SK-N-SH (cell line): Measurements from ENCODE around the gene SORBS1. TPM values are rescaled to one million over a fixed set of nuclear protein-coding genes. Genes with fewer than 3 reads are reported as not detected.

ENCODE experiments used
- CTCF ChIA-PET: fragments of 300-600, 350-600 bp; formaldehyde crosslinking; extraction: SDS; loops from one replicate; lab custom pipeline; 2021; lab: Yijun Ruan, JAX
- POLR2A ChIA-PET: fragments of 350-600 bp; sonication (Branson Sonifier 250); formaldehyde crosslinking; extraction: SDS; loops from one replicate; lab custom pipeline; 2020; ENCODE audit warnings: antibody characterized with exemption, inconsistent platforms; lab: Yijun Ruan, JAX
- DNase-seq: peaks from one replicate; pipeline ENCODE4 v3.0.0; 2012
- H2AFZ ChIP-seq: fragments of 200-600 bp; sonication (generic); 2 replicates; pipeline ENCODE4 v1.8.1; 2016; ENCODE audit warnings: antibody characterized with exemption, mild to moderate bottlenecking, low read depth
- H3F3A ChIP-seq: fragments of 200-600 bp; sonication (generic); replicated peaks from 2 replicates; pipeline ENCODE3; 2016; ENCODE audit warnings: antibody characterized with exemption, mild to moderate bottlenecking; ENCODE audit not compliant: insufficient read depth
- H3K27ac ChIP-seq, 2 experiments: fragments of 200-500 bp in 1 of 2; fragments of 200-600 bp in 1 of 2; sonication (Bioruptor generic) in 1 of 2; sonication (generic), shearing (Covaris generic) in 1 of 2; 2 replicates each; pipeline versions ENCODE4 v1.5.1 to v1.6.1; 2014 to 2016; ENCODE audit warnings: low read depth in 2 of 2, inconsistent platforms in 1 of 2, low read length in 1 of 2, mild to moderate bottlenecking in 1 of 2, mixed read lengths in 1 of 2
- H3K27me3 ChIP-seq: fragments of 200-600 bp; sonication (generic), shearing (Covaris generic); 2 replicates; pipeline ENCODE4 v1.6.1; 2016; ENCODE audit warnings: mixed run types; ENCODE audit not compliant: insufficient read depth
- H3K36me3 ChIP-seq, 2 experiments: fragments of 200-500 bp in 1 of 2; fragments of 200-600 bp in 1 of 2; sonication (Bioruptor generic) in 1 of 2; sonication (generic) in 1 of 2; replicated peaks in 1 of 2; 2 replicates each; pipeline versions ENCODE3 to v1.5.1; 2014 to 2016; ENCODE audit warnings: low read length in 1 of 2, mild to moderate bottlenecking in 1 of 2; ENCODE audit not compliant: insufficient read depth in 2 of 2, control insufficient read depth in 1 of 2
- H3K4me1 ChIP-seq, 2 experiments: fragments of 200-500 bp in 1 of 2; fragments of 200-600 bp in 1 of 2; sonication (Bioruptor generic) in 1 of 2; sonication (generic), shearing (Covaris generic) in 1 of 2; 2 replicates each; pipeline versions ENCODE4 v1.5.1 to v1.6.1; 2014 to 2016; ENCODE audit warnings: low read depth in 1 of 2, low read length in 1 of 2, mixed run types in 1 of 2; ENCODE audit not compliant: insufficient read depth in 2 of 2, control insufficient read depth in 1 of 2
- H3K4me2 ChIP-seq: fragments of 200-600 bp; sonication (generic), shearing (Covaris generic); 2 replicates; pipeline ENCODE4 v1.6.1; 2017; ENCODE audit warnings: mixed run types
- H3K4me3 ChIP-seq, 2 experiments: fragments of 200-500 bp in 1 of 2; fragments of 200-600 bp in 1 of 2; sonication (Bioruptor generic) in 1 of 2; sonication (generic), shearing (Covaris generic) in 1 of 2; 2 replicates each; pipeline versions ENCODE4 v1.5.1 to v1.8.1; 2014 to 2016; ENCODE audit warnings: low read depth in 2 of 2, inconsistent platforms in 1 of 2, low read length in 1 of 2, mild to moderate bottlenecking in 1 of 2, mixed read lengths in 1 of 2, moderate library complexity in 1 of 2
- H3K79me2 ChIP-seq: fragments of 200-600 bp; sonication (generic); 2 replicates; pipeline ENCODE4 v1.8.1; 2017; ENCODE audit warnings: mild to moderate bottlenecking; ENCODE audit not compliant: insufficient read depth
- H3K9ac ChIP-seq: fragments of 200-600 bp; sonication (generic); 2 replicates; pipeline ENCODE4 v1.6.1; 2017; ENCODE audit warnings: mixed run types
- H3K9me2 ChIP-seq: fragments of 200-600 bp; sonication (generic); 2 replicates; pipeline ENCODE4 v1.6.1; 2017; ENCODE audit warnings: mixed run types
- H3K9me3 ChIP-seq: fragments of 200-600 bp; sonication (generic); 2 replicates; pipeline ENCODE4 v1.6.1; 2017; ENCODE audit warnings: mixed run types, mild to moderate bottlenecking, moderate library complexity
- H4K20me1 ChIP-seq: fragments of 200-600 bp; sonication (generic); 2 replicates; pipeline ENCODE4 v1.6.1; 2017; ENCODE audit warnings: mild to moderate bottlenecking, mixed run types; ENCODE audit not compliant: insufficient read depth
- CHD2 ChIP-seq: fragments of 150-350 bp; IDR thresholded peaks from 2 replicates; pipeline ENCODE4 v1.6.1; 2018; ENCODE audit warnings: low read length; ENCODE audit not compliant: partially characterized antibody
- EP300 ChIP-seq, 2 experiments: IDR thresholded peaks; 2 replicates each; pipeline versions ENCODE4 v1.4.0 to v1.6.1; 2012; ENCODE audit warnings: borderline replicate concordance in 1 of 2, low read depth in 1 of 2, low read length in 1 of 2
- FOSL2 ChIP-seq: IDR thresholded peaks from 2 replicates; pipeline ENCODE4 v1.4.0; 2012; ENCODE audit warnings: low read depth, mild to moderate bottlenecking, moderate library complexity, borderline replicate concordance
- FOXJ3 ChIP-seq: sonication (generic); formaldehyde crosslinking; IDR thresholded peaks from 2 replicates; pipeline ENCODE4 v1.5.1; 2020; ENCODE audit warnings: mild to moderate bottlenecking, missing genetic modification reagents
- JUND ChIP-seq: IDR thresholded peaks from 2 replicates; pipeline ENCODE4 v1.4.0; 2012
- MEF2A ChIP-seq: IDR thresholded peaks from 2 replicates; pipeline ENCODE4 v1.4.0; 2012; ENCODE audit warnings: low read depth, borderline replicate concordance
- MXI1 ChIP-seq: IDR thresholded peaks from 2 replicates; pipeline ENCODE4 v1.6.1; 2012; ENCODE audit warnings: mild to moderate bottlenecking, low read depth, low read length, improper control_type of control experiment
- NFIC ChIP-seq: IDR thresholded peaks from 2 replicates; pipeline ENCODE4 v1.4.0; 2012; ENCODE audit warnings: borderline replicate concordance
- POLR2AphosphoS5 ChIP-seq: IDR thresholded peaks from 2 replicates; pipeline ENCODE4 v1.6.1; 2012; ENCODE audit warnings: low read depth, low read length
- RCOR1 ChIP-seq: fragments of 150-350 bp; IDR thresholded peaks from 2 replicates; pipeline ENCODE4 v1.6.1; 2017; ENCODE audit warnings: antibody characterized with exemption, low read length
- RFX5 ChIP-seq: IDR thresholded peaks from 2 replicates; pipeline ENCODE4 v1.6.1; 2012; ENCODE audit warnings: mild to moderate bottlenecking, improper control_type of control experiment, low read length
- SIN3A ChIP-seq: IDR thresholded peaks from 2 replicates; pipeline ENCODE4 v1.6.1; 2012; ENCODE audit warnings: low read depth, mild to moderate bottlenecking, low read length, moderate library complexity, borderline replicate concordance
- SMC3 ChIP-seq: IDR thresholded peaks from 2 replicates; pipeline ENCODE4 v1.6.1; 2012; ENCODE audit warnings: low read depth, low read length, improper control_type of control experiment
- TCF12 ChIP-seq: IDR thresholded peaks from 2 replicates; pipeline ENCODE4 v1.4.0; 2012
- YY1 ChIP-seq: IDR thresholded peaks from 2 replicates; pipeline ENCODE4 v1.4.0; 2012; ENCODE audit warnings: low read depth, mild to moderate bottlenecking
- WGBS: methylation state at CpG from one replicate; pipeline ENCODE4 v1.1.6; 2017; ENCODE audit warnings: low lambda C conversion rate; 5-methylcytosine and 5-hydroxymethylcytosine counted together
- polyA plus RNA-seq, 3 experiments: library from polyadenylated mRNA; depleted of rRNA; stranded (reverse); fragments of >200 nt; gene quantifications; 2 replicates each; pipeline ENCODE4 v1.2.3, GENCODE V29; 2012
- TF ChIP-seq, protein P1 (sequence below): IDR thresholded peaks from 2 replicates; pipeline ENCODE4 v1.4.0; 2012; ENCODE audit warnings: low read depth, borderline replicate concordance
- TF ChIP-seq, protein P2 (sequence below): IDR thresholded peaks from 2 replicates; pipeline ENCODE4 v1.4.0; 2012; ENCODE audit warnings: low read depth, borderline replicate concordance
- TF ChIP-seq, protein P3 (sequence below): IDR thresholded peaks from 2 replicates; pipeline ENCODE4; 2012
- TF ChIP-seq, protein P4 (sequence below): fragments of 150-350 bp; IDR thresholded peaks from 2 replicates; pipeline ENCODE4 v1.6.1; 2017; ENCODE audit warnings: antibody characterized with exemption, low read length, low read depth, borderline replicate concordance
- TF ChIP-seq, protein P5 (sequence below): fragments of 150-350 bp; IDR thresholded peaks from 2 replicates; pipeline ENCODE4 v1.6.1; 2016; ENCODE audit warnings: mild to moderate bottlenecking, low read depth, low read length

SORBS1 gene
- polyA plus RNA-seq, 1 of the 3 experiments (the other 2 are of a cell fraction), result 0.36 TPM

DNA sequence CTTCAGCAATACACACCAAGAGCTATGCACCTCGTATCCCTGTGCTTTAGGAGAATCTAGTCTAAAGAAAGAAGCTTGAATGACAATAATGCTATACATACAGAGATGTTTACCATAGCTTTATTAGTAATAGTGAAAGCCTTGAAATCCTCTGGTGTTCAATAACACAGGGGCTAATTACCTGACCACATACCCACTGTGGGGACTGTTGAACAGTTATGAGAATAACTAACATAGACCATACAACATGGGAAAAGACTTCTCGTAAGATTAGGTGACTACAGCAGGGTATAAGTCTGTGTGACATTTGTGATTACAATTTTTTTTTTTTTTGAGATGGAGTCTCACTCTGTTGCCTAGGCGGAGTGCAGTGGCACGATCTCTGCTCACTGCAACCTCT, 111.0 kb downstream of the SORBS1 start:
- no peak for DNase-seq
- Histone ChIP-seq H3K4me1 (peaks cover 3 to 4% of the 10 kb centered on the region in 2 experiments; a peak in 2 of 4 replicates), H2AFZ (no peak overlapping the region), H3K4me2 (no peak overlapping the region), H3K4me3 (no peak overlapping the region), H3K27ac (no peak overlapping the region), H3F3A (peaks cover 4% of the 10 kb centered on the region), H3K9ac (no peak overlapping the region), H4K20me1 (no peaks in the 10 kb centered on the region), H3K36me3 (no peaks in the 10 kb centered on the region), H3K9me2 (no peaks in the 10 kb centered on the region), H3K9me3 (no peaks in the 10 kb centered on the region), H3K27me3 (no peaks in the 10 kb centered on the region), H3K79me2 (no peaks in the 10 kb centered on the region)
- CTCF ChIA-PET, result interaction anchor here (1.2 to 13.9 kb wide), 2 partner anchors 9 to 22 kb away, joined by 3 to 136 read pairs; no protein-coding TSS in a partner anchor
- 65% methylated on average over 4 of the region's 4 CpGs for WGBS
- TF ChIP-seq FOSL2 (no peak), RFX5 (no peak), TCF12 (no peak), FOXJ3 (no peak), EP300 (IDR thresholded peaks at IDR 0.05; ENCODE audit: borderline replicate concordance in 1 of 2, low read depth in 1 of 2, low read length in 1 of 2) (no peak), RCOR1 (no peak), CHD2 (no peak), NFIC (no peak), MXI1 (no peak), SIN3A (no peak), POLR2AphosphoS5 (no peak), JUND (no peak)
- TF ChIP-seq, protein P1, sequence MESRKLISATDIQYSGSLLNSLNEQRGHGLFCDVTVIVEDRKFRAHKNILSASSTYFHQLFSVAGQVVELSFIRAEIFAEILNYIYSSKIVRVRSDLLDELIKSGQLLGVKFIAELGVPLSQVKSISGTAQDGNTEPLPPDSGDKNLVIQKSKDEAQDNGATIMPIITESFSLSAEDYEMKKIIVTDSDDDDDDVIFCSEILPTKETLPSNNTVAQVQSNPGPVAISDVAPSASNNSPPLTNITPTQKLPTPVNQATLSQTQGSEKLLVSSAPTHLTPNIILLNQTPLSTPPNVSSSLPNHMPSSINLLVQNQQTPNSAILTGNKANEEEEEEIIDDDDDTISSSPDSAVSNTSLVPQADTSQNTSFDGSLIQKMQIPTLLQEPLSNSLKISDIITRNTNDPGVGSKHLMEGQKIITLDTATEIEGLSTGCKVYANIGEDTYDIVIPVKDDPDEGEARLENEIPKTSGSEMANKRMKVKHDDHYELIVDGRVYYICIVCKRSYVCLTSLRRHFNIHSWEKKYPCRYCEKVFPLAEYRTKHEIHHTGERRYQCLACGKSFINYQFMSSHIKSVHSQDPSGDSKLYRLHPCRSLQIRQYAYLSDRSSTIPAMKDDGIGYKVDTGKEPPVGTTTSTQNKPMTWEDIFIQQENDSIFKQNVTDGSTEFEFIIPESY, result no peak
- TF ChIP-seq, protein P2, sequence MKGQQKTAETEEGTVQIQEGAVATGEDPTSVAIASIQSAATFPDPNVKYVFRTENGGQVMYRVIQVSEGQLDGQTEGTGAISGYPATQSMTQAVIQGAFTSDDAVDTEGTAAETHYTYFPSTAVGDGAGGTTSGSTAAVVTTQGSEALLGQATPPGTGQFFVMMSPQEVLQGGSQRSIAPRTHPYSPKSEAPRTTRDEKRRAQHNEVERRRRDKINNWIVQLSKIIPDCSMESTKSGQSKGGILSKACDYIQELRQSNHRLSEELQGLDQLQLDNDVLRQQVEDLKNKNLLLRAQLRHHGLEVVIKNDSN, result no peak
- TF ChIP-seq, protein P3, sequence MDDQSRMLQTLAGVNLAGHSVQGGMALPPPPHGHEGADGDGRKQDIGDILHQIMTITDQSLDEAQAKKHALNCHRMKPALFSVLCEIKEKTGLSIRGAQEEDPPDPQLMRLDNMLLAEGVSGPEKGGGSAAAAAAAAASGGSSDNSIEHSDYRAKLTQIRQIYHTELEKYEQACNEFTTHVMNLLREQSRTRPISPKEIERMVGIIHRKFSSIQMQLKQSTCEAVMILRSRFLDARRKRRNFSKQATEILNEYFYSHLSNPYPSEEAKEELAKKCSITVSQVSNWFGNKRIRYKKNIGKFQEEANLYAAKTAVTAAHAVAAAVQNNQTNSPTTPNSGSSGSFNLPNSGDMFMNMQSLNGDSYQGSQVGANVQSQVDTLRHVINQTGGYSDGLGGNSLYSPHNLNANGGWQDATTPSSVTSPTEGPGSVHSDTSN, result no peak
- POLR2A ChIA-PET, result no interaction called here

DNA sequence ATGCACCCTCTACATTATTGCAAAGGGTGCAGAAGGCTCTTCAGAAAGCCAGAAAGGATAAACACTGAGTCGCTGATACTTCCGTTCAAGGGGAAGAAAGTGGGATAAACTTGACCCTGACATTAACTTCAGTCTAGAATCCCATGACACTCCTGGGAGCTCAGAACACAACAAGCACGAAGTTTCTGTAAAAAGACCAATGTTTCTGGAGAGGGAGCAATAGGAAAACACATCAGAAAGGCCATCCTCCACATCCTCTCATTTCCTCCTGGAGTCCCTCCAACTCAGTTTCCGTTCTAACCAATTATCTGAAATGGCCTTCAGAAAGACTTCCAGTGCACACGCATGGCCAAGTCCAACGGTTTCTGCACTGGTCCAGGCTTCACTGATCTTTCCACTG, 113.5 kb downstream of the SORBS1 start:
- DNase-seq, result no peak
- Histone ChIP-seq H3K36me3 (no peaks in the 10 kb centered on the region), H3K79me2 (no peaks in the 10 kb centered on the region), H2AFZ (no peak overlapping the region), H3K27me3 (no peaks in the 10 kb centered on the region), H3K9me2 (no peaks in the 10 kb centered on the region), H3K9me3 (no peaks in the 10 kb centered on the region), H3F3A (peaks cover 8% of the 10 kb centered on the region), H3K27ac (no peak overlapping the region), H3K4me1 (peaks cover 4% of the 10 kb centered on the region in 2 experiments; a peak in 2 of 4 replicates), H3K9ac (no peak overlapping the region), H4K20me1 (no peaks in the 10 kb centered on the region), H3K4me2 (no peak overlapping the region), H3K4me3 (no peak overlapping the region)
- 71% methylated on average over 6 of the region's 6 CpGs for WGBS
- CTCF ChIA-PET, result interaction anchor here (2.6 to 13.9 kb wide), 7 partner anchors 10 to 152 kb away, joined by 6 to 136 read pairs (median 21); no protein-coding TSS in a partner anchor
- POLR2A ChIA-PET, result interaction anchor here (0.6 kb wide), 1 partner anchor 17 kb away, joined by 3 read pairs; no protein-coding TSS in a partner anchor
- TF ChIP-seq, protein P4, sequence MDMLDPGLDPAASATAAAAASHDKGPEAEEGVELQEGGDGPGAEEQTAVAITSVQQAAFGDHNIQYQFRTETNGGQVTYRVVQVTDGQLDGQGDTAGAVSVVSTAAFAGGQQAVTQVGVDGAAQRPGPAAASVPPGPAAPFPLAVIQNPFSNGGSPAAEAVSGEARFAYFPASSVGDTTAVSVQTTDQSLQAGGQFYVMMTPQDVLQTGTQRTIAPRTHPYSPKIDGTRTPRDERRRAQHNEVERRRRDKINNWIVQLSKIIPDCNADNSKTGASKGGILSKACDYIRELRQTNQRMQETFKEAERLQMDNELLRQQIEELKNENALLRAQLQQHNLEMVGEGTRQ, result no peak
- TF ChIP-seq CHD2 (no peak), RCOR1 (no peak), FOXJ3 (no peak), SMC3 (no peak), MEF2A (no peak), YY1 (no peak)
- TF ChIP-seq, protein P5, sequence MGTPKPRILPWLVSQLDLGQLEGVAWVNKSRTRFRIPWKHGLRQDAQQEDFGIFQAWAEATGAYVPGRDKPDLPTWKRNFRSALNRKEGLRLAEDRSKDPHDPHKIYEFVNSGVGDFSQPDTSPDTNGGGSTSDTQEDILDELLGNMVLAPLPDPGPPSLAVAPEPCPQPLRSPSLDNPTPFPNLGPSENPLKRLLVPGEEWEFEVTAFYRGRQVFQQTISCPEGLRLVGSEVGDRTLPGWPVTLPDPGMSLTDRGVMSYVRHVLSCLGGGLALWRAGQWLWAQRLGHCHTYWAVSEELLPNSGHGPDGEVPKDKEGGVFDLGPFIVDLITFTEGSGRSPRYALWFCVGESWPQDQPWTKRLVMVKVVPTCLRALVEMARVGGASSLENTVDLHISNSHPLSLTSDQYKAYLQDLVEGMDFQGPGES, result no peak
- TF ChIP-seq, protein P1, result no peak
